ENCODE measurements around the gene HECTD4.

The HECTD4 gene

DNA sequence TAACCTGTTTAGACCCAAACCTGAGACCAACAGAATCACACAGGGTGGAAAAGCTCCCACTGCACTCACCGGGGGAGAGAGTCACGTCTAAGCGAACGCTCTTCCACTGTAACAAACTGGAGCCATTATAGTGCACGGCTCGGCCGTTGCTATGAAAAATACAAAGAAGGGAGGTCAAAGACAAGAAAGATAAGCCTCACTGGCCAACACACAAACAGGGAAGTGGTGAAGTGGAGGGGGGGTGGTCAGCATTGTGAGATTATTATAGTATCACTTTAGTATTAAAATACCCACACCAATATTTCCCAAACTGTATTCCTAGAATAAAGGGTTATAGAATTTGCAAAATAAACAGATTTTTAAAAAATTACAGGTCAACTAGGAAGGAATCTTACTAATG lies 166.0 kb downstream of the HECTD4 start:
- H3K27me3 ChIP-seq (ENCODE audit: insufficient read depth, low read depth) = no peaks in the 10 kb centered on the region
- H2AFZ ChIP-seq (ENCODE audit: low read depth) = no peak overlapping the region
- no peak overlapping the region for H3K27ac ChIP-seq
- no peaks in the 10 kb centered on the region for H3K36me3 ChIP-seq (ENCODE audit: insufficient read depth)
- TF ChIP-seq, protein P1, sequence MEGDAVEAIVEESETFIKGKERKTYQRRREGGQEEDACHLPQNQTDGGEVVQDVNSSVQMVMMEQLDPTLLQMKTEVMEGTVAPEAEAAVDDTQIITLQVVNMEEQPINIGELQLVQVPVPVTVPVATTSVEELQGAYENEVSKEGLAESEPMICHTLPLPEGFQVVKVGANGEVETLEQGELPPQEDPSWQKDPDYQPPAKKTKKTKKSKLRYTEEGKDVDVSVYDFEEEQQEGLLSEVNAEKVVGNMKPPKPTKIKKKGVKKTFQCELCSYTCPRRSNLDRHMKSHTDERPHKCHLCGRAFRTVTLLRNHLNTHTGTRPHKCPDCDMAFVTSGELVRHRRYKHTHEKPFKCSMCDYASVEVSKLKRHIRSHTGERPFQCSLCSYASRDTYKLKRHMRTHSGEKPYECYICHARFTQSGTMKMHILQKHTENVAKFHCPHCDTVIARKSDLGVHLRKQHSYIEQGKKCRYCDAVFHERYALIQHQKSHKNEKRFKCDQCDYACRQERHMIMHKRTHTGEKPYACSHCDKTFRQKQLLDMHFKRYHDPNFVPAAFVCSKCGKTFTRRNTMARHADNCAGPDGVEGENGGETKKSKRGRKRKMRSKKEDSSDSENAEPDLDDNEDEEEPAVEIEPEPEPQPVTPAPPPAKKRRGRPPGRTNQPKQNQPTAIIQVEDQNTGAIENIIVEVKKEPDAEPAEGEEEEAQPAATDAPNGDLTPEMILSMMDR (conservative IDR thresholded peaks at IDR 0.05; ENCODE audit: low read depth, low read length) = no peak
- H3K9ac ChIP-seq = no peak overlapping the region
- no peaks in the 10 kb centered on the region for H3K4me1 ChIP-seq (ENCODE audit: low read depth, poor library complexity, severe bottlenecking)
- no peaks in the 10 kb centered on the region for H4K20me1 ChIP-seq (ENCODE audit: insufficient read depth)
- H3K79me2 ChIP-seq (ENCODE audit: insufficient read depth, low read depth) = no peaks in the 10 kb centered on the region
- H3K4me2 ChIP-seq = no peak overlapping the region
- no peak overlapping the region for H3K4me3 ChIP-seq (IDR thresholded peaks at IDR 0.05; ENCODE audit: insufficient read depth, low read depth, low read length)

DNA sequence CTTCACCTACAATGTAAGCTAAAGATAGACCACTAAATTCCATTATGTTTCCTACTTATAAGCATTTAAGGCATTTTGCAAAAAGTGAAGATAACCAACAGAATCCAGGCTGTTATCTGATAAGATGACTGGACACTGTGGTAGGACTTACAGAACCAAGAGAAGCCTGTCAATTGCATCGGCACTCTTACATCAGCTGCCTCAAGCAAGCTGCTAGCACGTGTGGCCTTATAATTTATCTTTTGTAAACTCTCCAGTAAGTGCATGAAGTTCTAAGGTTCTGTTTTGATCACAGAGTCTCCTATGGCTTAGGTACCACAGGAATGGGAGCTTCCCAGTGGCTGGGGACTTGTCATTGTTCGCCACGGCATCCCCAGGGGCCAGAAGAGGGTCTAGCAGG lies 168.2 kb downstream of the HECTD4 start:
- no peak overlapping the region for H2AFZ ChIP-seq (ENCODE audit: low read depth)
- H3K27me3 ChIP-seq (ENCODE audit: insufficient read depth, low read depth) = no peaks in the 10 kb centered on the region
- no peak overlapping the region for H3K27ac ChIP-seq
- H4K20me1 ChIP-seq (ENCODE audit: insufficient read depth) = no peaks in the 10 kb centered on the region
- TF ChIP-seq, protein P1 (conservative IDR thresholded peaks at IDR 0.05; ENCODE audit: low read depth, low read length) = no peak
- H3K36me3 ChIP-seq (ENCODE audit: insufficient read depth) = no peaks in the 10 kb centered on the region
- no peak overlapping the region for H3K4me3 ChIP-seq (IDR thresholded peaks at IDR 0.05; ENCODE audit: insufficient read depth, low read depth, low read length)
- H3K79me2 ChIP-seq (ENCODE audit: insufficient read depth, low read depth) = no peaks in the 10 kb centered on the region
- H3K9ac ChIP-seq = no peak overlapping the region
- H3K4me1 ChIP-seq (ENCODE audit: low read depth, poor library complexity, severe bottlenecking) = no peaks in the 10 kb centered on the region
- H3K4me2 ChIP-seq = no peak overlapping the region

DNA sequence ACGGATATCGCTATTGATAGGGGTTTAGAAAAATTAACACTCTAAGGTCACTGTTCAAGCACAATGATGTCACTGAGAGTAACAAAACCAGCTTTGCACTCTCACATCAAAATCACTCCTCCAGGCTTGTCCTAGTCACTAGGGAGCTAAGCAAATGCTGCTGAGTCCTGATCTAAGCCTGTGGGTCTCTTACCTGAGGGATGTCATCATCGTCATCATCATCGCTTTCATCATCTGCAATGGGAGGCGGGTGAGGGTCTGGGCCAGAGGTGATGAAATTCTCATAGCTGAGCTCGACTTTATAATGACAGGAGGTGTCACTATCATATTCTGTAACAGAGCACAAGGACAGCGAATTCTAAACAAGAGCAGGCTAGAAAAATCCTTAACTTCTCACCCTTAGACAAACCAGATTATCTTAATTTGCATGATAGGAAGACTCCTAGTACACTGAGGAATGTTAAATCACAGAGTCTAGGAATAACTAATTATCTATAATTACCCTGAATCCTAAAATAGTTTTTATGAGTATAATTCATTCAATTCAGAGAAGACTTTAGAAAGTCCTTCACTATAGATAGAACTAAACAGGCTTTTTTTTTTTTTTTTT lies 173.8 kb downstream of the HECTD4 start:
- TF ChIP-seq, protein P1 (conservative IDR thresholded peaks at IDR 0.05; ENCODE audit: low read depth, low read length) = no peak
- Histone ChIP-seq H4K20me1 (ENCODE audit: insufficient read depth) (no peaks in the 10 kb centered on the region), H3K79me2 (ENCODE audit: insufficient read depth, low read depth) (no peaks in the 10 kb centered on the region), H3K4me3 (IDR thresholded peaks at IDR 0.05; ENCODE audit: insufficient read depth, low read depth, low read length) (no peak overlapping the region), H3K9ac (no peak overlapping the region), H3K27ac (no peak overlapping the region), H2AFZ (ENCODE audit: low read depth) (no peak overlapping the region), H3K36me3 (ENCODE audit: insufficient read depth) (no peaks in the 10 kb centered on the region), H3K4me2 (no peak overlapping the region), H3K27me3 (ENCODE audit: insufficient read depth, low read depth) (no peaks in the 10 kb centered on the region), H3K4me1 (ENCODE audit: low read depth, poor library complexity, severe bottlenecking) (peaks cover 9% of the 10 kb centered on the region)

DNA sequence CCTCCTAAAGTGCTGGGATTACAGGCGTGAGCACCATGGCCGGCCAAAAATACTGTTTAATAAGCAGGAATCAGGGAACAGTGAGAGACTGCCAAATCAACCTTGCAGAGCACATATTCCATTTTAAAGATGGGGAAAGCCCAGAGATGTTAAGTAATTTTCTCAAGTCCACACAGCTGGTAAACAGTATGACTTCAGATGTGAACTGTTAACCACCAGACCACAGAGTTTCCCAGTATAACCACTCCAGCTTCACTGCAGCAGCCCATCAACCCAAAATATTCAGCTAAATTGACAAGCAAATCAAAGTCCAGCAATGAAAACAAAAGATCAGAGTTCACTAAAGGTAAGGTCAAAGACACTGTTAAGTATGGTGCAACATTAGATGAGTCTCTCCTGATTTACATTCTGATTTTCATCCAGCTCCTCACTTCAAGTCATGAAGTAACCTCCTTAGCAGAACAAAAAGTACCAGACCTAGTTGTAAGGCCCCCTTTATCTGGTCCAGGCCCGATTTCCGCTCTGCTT lies 174.8 kb downstream of the HECTD4 start:
- no peak overlapping the region for H3K4me3 ChIP-seq (IDR thresholded peaks at IDR 0.05; ENCODE audit: insufficient read depth, low read depth, low read length)
- TF ChIP-seq, protein P1 (conservative IDR thresholded peaks at IDR 0.05; ENCODE audit: low read depth, low read length) = no peak
- H3K4me2 ChIP-seq = no peak overlapping the region
- no peaks in the 10 kb centered on the region for H3K79me2 ChIP-seq (ENCODE audit: insufficient read depth, low read depth)
- H3K4me1 ChIP-seq (ENCODE audit: low read depth, poor library complexity, severe bottlenecking) = peaks cover 9% of the 10 kb centered on the region
- H3K27ac ChIP-seq = no peak overlapping the region
- no peak overlapping the region for H2AFZ ChIP-seq (ENCODE audit: low read depth)
- H3K9ac ChIP-seq = no peak overlapping the region
- no peaks in the 10 kb centered on the region for H3K36me3 ChIP-seq (ENCODE audit: insufficient read depth)
- no peaks in the 10 kb centered on the region for H3K27me3 ChIP-seq (ENCODE audit: insufficient read depth, low read depth)
- no peaks in the 10 kb centered on the region for H4K20me1 ChIP-seq (ENCODE audit: insufficient read depth)

Data from KMS-11 (cell line).